Smooth muscle cell (in vitro differentiated cells): ENCODE measurements around the gene UBE2H. TPM values are rescaled to one million over a fixed set of nuclear protein-coding genes. Genes with fewer than 3 reads are reported as not detected.

Experiments
- DNase-seq: peaks from one replicate; lab custom pipeline; 2025; ENCODE audit not compliant: unreplicated experiment; lab: John Stamatoyannopoulos, UW
- H2AFZ ChIP-seq: fragments of 200-600 bp; sonication (generic); 2 replicates; pipeline ENCODE4 v1.6.0; 2016; ENCODE audit warnings: antibody characterized with exemption, low read depth, mild to moderate bottlenecking
- H3F3A ChIP-seq: fragments of 200-600 bp; sonication (generic); 2 replicates; pipeline ENCODE4 v1.6.0; 2017; ENCODE audit warnings: antibody characterized with exemption, low read depth
- H3K27ac ChIP-seq: fragments of 200-600 bp; sonication (generic); 2 replicates; pipeline ENCODE4 v1.5.1; 2016; ENCODE audit warnings: low read depth, mild to moderate bottlenecking
- H3K27me3 ChIP-seq: fragments of 200-600 bp; sonication (generic); 2 replicates; pipeline ENCODE4 v1.6.1; 2016; ENCODE audit warnings: low read depth, mild to moderate bottlenecking
- H3K36me3 ChIP-seq: fragments of 200-600 bp; sonication (generic); 2 replicates; pipeline ENCODE4 v1.5.1; 2016; ENCODE audit warnings: low read depth
- H3K4me1 ChIP-seq: fragments of 200-600 bp; sonication (generic); 2 replicates; pipeline ENCODE4 v1.5.1; 2016; ENCODE audit warnings: low read depth
- H3K4me2 ChIP-seq: fragments of 200-600 bp; sonication (generic); 2 replicates; pipeline ENCODE4 v1.6.0; 2016; ENCODE audit warnings: mild to moderate bottlenecking
- H3K4me3 ChIP-seq: fragments of 200-600 bp; sonication (generic); 2 replicates; pipeline ENCODE4 v1.5.1; 2016; ENCODE audit warnings: mild to moderate bottlenecking
- H3K79me2 ChIP-seq: fragments of 200-600 bp; sonication (generic); 2 replicates; pipeline ENCODE4 v1.6.0; 2016; ENCODE audit warnings: low read depth, mild to moderate bottlenecking
- H3K9ac ChIP-seq: fragments of 200-600 bp; sonication (generic); 2 replicates; pipeline ENCODE4 v1.6.0; 2016; ENCODE audit warnings: low read depth
- H3K9me3 ChIP-seq: fragments of 200-600 bp; sonication (generic); replicated peaks from 2 replicates; pipeline ENCODE4 v1.5.1; 2016; ENCODE audit warnings: low read depth
- H4K20me1 ChIP-seq: fragments of 200-600 bp; sonication (generic); 2 replicates; pipeline ENCODE4 v1.6.0; 2016; ENCODE audit warnings: low read depth
- WGBS: methylation state at CpG from one replicate; pipeline ENCODE4 v1.1.7; 2016; ENCODE audit warnings: low lambda C conversion rate; 5-methylcytosine and 5-hydroxymethylcytosine counted together
- polyA plus RNA-seq: library from polyadenylated mRNA; unstranded; fragments of >200 nt; fragmentation: Nextera tagmentation; extraction: Ambion mirVana; gene quantifications from 2 replicates; pipeline ENCODE4 v1.2.1, GENCODE V29; 2016
- total RNA-seq: library from RNA; depleted of rRNA; stranded (reverse); fragments of >200 nt; gene quantifications from 2 replicates; pipeline ENCODE4 v1.2.3, GENCODE V29; 2014
- TF ChIP-seq, protein P1 (sequence below): fragments of 200-600 bp; sonication (generic); IDR thresholded peaks from 2 replicates; pipeline ENCODE4 v1.5.1; 2017; ENCODE audit warnings: borderline replicate concordance, mild to moderate bottlenecking, antibody characterized with exemption; ENCODE audit not compliant: insufficient read depth, poor library complexity, severe bottlenecking

The UBE2H gene
- total and polyA plus RNA-seq, 2 experiments from 2014 or later, result 66.1 to 94.5 TPM

DNA sequence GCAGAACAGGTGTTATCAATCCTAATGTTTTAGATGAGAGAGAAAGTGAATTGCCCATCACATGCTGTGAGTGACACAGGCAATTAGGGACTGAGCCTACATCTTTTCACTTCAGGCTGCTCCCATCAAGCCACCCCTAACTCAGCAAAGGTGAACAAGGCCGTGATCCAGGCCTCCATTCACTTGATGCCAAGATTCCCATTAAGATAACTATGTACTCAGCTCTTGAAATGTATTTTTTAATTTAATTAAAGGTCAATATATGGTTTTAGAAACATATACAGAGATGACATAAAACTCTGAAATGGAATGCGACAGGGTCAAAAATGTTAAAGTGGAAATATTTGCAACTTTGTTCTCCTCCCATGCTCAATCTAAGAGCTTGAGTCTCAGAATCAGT, 27.9 kb upstream of the UBE2H start:
- H3K4me2 ChIP-seq, result no peak overlapping the region
- TF ChIP-seq, protein P1, sequence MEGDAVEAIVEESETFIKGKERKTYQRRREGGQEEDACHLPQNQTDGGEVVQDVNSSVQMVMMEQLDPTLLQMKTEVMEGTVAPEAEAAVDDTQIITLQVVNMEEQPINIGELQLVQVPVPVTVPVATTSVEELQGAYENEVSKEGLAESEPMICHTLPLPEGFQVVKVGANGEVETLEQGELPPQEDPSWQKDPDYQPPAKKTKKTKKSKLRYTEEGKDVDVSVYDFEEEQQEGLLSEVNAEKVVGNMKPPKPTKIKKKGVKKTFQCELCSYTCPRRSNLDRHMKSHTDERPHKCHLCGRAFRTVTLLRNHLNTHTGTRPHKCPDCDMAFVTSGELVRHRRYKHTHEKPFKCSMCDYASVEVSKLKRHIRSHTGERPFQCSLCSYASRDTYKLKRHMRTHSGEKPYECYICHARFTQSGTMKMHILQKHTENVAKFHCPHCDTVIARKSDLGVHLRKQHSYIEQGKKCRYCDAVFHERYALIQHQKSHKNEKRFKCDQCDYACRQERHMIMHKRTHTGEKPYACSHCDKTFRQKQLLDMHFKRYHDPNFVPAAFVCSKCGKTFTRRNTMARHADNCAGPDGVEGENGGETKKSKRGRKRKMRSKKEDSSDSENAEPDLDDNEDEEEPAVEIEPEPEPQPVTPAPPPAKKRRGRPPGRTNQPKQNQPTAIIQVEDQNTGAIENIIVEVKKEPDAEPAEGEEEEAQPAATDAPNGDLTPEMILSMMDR, result no peak
- H3K4me3 ChIP-seq, result no peak overlapping the region
- H3K4me1 ChIP-seq, result no peaks in the 10 kb centered on the region
- no peak overlapping the region for H3K9ac ChIP-seq
- H3K36me3 ChIP-seq, result no peaks in the 10 kb centered on the region
- 87% methylated on average over 2 of the region's 2 CpGs for WGBS
- H4K20me1 ChIP-seq, result no peaks in the 10 kb centered on the region
- no peak overlapping the region for H2AFZ ChIP-seq
- no peak overlapping the region for H3K27ac ChIP-seq
- no peak for DNase-seq
- no peaks in the 10 kb centered on the region for H3F3A ChIP-seq
- no peaks in the 10 kb centered on the region for H3K27me3 ChIP-seq
- no peaks in the 10 kb centered on the region for H3K9me3 ChIP-seq
- no peaks in the 10 kb centered on the region for H3K79me2 ChIP-seq

DNA sequence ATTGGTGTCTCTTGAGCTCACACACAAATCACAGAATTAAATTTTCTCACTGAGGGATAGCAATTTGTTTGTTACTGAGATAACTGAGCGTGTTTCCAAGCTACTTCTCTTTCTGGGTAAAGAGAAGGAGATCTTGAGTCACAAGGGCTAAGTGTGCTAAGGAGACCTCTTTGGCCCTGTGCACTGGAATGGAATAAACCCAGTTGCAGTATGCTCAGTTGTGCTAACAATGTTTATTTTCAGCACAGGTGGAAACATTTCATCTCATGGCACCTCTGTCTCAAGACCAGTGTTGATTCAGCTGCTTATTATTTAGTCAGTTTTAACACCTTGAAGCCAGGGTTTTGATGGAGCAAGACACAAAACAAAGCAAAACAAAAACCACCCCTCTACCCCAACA, 22.5 kb upstream of the UBE2H start:
- Histone ChIP-seq H4K20me1 (no peaks in the 10 kb centered on the region), H3K9me3 (no peaks in the 10 kb centered on the region), H3K4me2 (no peak overlapping the region), H3K27ac (no peak overlapping the region), H3K9ac (no peak overlapping the region), H3K36me3 (no peaks in the 10 kb centered on the region), H3F3A (no peaks in the 10 kb centered on the region), H3K79me2 (no peaks in the 10 kb centered on the region), H3K4me1 (no peaks in the 10 kb centered on the region), H2AFZ (no peak overlapping the region), H3K27me3 (no peaks in the 10 kb centered on the region), H3K4me3 (no peak overlapping the region)
- 93% methylated on average over 1 of the region's 1 CpG for WGBS
- no peak for DNase-seq
- TF ChIP-seq, protein P1, result no peak

DNA sequence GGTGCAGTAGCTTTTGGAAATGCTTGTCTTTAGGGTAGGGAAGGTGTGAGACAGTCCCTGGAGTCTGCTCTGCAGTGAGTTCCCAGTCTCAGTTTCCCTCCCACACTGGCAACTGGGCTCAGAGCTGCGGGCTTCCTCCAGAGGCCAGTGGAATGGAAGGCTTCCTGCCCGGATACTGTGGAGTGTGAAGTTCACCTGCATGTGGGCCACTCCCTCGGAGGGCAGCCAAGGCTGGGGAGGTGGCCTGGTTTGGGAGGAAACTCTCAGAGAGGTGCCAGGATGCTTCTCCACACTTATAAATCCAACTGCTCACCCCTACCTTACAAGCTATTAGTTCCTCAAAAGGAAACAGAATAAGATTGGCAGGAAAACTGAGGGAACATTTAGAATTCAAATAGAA, 18.1 kb upstream of the UBE2H start:
- H3K36me3 ChIP-seq, result no peaks in the 10 kb centered on the region
- no peak overlapping the region for H2AFZ ChIP-seq
- peak overlapping the region; percentile 79 for H3K27ac ChIP-seq
- WGBS, result 77% methylated on average over 3 of the region's 3 CpGs
- no peak for DNase-seq
- no peaks in the 10 kb centered on the region for H3K4me1 ChIP-seq
- H3K79me2 ChIP-seq, result no peaks in the 10 kb centered on the region
- H3K9ac ChIP-seq, result no peak overlapping the region
- H3K4me3 ChIP-seq, result no peak overlapping the region
- H3F3A ChIP-seq, result no peaks in the 10 kb centered on the region
- H3K27me3 ChIP-seq, result no peaks in the 10 kb centered on the region
- no peaks in the 10 kb centered on the region for H3K9me3 ChIP-seq
- no peak overlapping the region for H3K4me2 ChIP-seq
- no peaks in the 10 kb centered on the region for H4K20me1 ChIP-seq
- TF ChIP-seq, protein P1, result no peak

DNA sequence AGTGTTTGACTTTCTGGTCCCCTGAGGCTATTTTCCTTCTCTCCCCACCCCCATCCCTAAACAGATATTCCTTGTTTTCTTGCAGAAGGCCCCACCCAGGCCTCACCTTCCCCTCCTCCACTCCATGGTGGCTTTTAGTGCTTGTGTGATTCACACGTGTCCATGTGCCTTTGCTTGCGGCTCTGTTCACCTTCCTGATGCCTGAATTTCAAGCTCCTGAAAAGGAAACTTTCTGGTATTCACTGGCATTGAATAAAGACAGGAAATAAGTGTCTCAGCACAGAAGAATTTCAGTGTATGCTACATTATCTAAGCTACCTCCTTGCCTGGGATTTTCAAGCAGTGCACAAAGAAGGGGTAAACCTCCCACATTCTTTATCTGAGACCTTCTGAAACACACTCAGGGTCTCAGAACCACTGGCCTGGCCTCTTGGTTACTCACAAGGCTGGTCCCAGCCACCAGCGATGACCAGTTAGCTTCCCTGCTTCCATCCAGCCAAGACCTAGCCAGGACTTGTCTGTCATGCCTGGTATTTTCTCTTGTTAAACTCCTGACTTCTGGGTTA, 17.2 kb upstream of the UBE2H start:
- TF ChIP-seq, protein P1, result no peak
- no peaks in the 10 kb centered on the region for H3F3A ChIP-seq
- no peaks in the 10 kb centered on the region for H3K27me3 ChIP-seq
- H3K4me3 ChIP-seq, result no peak overlapping the region
- 39% methylated on average over 3 of the region's 3 CpGs for WGBS
- H3K4me2 ChIP-seq, result peak overlapping the region; percentile 35
- H2AFZ ChIP-seq, result peak overlapping the region; percentile 71
- no peaks in the 10 kb centered on the region for H3K9me3 ChIP-seq
- no peaks in the 10 kb centered on the region for H3K79me2 ChIP-seq
- H3K9ac ChIP-seq, result no peak overlapping the region
- peak overlapping the region; percentile 79 for H3K27ac ChIP-seq
- H3K36me3 ChIP-seq, result no peaks in the 10 kb centered on the region
- no peaks in the 10 kb centered on the region for H3K4me1 ChIP-seq
- DNase-seq, result no peak
- no peaks in the 10 kb centered on the region for H4K20me1 ChIP-seq
